ENCODE results near the gene ZMYM5.
A peak's percentile ranks its signal among the peaks of the same experiment; 100 is the strongest.
"Not testable (repeated sequence)": the region's sequence is repeated elsewhere in the genome, so short reads cannot be mapped to it uniquely, and the experiment has no call there.

The ZMYM5 gene

GRCh38 chr13:19863323-19864023 lies at the start of gene ZMYM5:
TSS of gene ZMYM5 (minus strand) at chr13:19863649. CDS start at chr13:19852180, 11,469 bp downstream.
- DNase-seq: peak; percentile 99

GRCh38 chr13:19910336-19911072 lies 47.1 kb upstream of the ZMYM5 start:
- peak; percentile 23 for DNase-seq

DNA sequence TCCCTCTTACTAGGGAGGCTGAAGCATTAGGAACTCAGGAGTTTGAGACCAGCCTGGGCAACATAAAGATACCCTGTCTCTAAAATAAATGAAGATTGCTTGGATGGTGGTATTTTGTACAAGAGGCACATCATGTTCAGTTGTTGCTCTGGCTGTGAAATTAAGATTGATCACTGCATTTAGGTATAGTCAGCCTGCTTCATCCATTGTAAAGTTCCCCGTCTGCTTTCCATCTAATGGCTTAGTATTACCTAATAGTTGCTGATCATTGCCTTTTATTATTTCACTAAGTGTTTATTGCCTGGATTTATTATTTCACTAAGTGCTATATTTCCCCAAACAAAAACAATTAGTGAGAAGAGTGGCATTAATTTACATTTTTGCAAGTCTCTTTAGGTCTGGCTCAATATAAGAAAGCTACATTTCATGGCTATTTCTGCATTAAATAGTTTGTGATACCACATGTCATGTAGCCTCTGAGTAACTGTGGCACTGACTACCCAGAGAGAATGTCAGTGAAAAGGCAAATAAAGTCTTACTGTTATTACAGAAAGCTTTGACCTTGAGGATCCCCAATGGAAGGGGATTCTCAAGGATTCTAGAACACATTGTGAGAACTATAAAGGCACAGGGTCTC lies 45.0 kb upstream of the ZMYM5 start:
- DNase-seq: no peak

- not testable (repeated sequence) for DNase-seq
Observed at GRCh38 chr13:19905487-19906195, 42.2 kb upstream of the ZMYM5 start.

DNA sequence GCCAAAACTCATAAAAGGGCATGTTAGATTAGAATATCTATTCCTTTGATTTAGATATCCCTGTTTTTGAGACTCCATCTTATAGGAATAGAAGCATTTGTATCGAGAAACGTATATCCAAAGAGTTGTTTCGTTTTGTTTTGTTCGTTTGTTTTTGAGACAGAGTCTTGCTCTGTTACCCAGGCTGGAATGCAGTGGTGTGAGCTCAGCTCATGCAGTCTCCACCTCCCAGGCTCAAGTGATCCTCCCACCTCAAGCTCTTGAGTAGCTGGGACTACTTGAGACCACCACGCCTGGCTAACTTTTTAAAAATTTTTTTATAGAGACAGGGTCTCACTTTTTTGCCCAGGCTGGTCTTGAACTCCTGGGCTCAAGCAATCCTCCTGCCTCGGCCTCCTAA lies 26.6 kb upstream of the ZMYM5 start:
- DNase-seq: no peak

GRCh38 chr13:19888799-19889198 lies 25.4 kb upstream of the ZMYM5 start:
- no peak for DNase-seq

- no peak for DNase-seq
Observed at GRCh38 chr13:19882231-19882630, 18.8 kb upstream of the ZMYM5 start.

DNA sequence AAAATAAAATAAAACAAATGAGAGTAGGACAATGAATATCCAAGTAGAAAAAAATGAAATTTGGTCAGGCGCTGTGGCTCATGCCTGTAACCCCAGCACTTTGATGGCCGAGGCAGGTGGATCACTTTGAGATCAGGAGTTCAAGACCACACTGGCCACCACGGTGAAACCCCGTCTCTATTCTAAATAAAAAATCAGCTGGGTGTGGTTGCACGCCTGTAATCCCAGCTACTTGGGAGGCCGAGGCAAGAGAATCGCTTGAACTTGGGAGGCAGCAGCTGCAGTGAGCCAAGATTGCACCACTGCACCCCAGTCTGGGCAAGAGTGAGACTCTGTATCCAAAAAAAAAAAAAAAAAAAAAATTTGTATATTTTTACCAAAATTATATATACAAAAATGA lies 18.2 kb upstream of the ZMYM5 start:
- DNase-seq: no peak

DNA sequence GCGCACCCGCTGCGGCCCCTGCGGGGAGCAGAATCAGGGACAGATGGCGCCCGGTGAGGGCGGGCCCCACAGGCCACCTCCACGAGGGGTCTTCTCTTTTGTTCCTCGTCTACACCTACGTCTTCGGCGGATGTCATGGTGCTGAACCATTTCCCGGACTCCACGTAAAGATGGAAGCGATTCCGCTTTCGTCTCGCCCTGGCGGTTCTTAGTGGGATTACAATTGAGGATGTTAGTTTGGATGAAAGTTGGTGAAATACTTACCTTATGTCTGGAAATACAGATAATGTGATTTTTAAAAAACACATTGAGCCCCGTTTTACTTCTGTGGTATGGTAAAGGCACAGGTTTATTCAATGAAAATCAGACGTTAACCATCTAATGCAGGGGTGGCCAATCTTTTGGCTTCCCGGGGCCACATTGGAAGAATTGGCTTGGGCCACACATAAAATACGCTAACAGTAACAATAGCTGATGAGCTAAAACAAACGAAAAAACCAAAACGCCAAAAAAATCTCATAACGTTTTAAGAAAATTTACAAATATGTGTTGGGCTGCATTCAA lies 1.4 kb upstream of the ZMYM5 start:
- no peak for DNase-seq

- DNase-seq: peak; percentile 60
Observed at GRCh38 chr13:19864024-19864745, 736 bp upstream of the ZMYM5 start.

DNA sequence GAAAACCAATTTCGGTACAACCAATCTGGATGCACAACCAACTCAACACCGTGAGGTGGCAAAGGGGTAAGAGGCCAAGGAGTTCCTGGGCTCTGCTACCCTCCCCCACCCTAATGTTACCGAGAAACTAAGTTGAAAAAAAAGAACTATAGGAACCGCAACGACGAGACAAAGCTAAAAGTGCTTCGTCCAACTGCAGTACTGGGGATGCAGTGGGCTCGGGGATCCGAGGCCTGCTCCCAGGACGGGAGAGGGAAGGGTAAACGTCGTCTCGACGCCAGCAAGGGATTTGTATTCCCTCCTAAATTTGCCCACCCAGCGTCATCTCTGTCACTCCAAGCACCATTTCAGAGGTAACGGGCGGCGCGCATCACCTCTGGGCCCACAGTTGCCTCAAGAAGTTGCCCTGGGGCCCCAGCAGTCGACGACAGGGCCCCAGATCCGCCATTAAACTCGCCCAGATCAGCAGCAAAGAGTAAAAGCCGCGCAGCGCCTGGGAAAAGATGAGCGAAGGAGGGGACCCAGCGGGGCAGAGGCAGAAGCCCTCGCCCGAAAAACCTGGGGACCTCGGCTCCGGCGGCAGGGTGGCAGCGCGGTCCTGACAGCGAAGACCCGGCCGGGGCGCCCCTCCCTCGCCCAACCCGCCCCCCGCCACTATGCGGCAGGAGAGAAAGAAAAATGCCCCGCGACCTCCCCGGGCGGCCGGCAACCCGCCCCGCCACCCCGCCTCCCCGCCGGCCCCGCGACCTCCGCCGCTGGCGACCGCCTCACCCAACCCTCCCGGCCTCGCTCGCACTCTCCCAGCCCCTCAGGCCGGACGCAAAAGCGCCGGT lies 752 bp downstream of the ZMYM5 start:
- DNase-seq: no peak

- DNase-seq: no peak
Observed at GRCh38 chr13:19861762-19862161, 1.7 kb downstream of the ZMYM5 start.

DNA sequence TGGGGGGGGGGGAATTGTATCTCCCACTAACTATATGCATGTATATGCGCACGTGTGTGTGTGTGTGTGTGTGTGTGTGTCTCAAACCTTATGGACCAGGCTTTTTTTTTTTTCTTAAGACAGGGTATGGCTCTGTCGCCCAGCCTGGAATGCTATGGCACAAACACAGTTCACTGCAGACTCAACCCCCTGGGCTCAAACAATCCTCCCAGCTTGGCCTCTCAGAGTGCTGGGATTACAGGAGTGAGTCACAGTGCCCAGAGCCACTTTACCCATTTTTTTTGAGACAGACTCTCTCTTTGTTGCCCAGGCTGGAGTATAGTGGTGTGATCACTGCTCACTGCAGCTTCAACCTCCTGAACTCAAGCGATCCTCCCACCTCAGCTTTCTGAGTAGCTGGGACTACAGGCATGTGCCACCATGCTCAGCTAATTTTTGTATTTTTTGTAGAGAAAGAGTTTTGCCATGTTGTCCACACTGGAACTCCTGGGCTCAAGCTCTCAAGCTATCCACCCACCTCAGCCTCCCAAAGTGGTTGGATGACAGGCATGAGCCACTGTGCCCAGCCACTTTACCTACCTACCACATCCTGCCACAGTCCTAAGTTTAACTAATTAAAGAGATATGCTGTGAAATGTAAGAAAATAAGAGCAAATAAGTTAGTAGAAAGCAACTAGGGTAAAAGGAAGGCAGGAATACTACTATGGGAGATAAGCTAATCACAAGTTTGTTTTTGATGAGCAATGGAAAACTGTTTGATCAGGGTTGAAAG lies 2.4 kb downstream of the ZMYM5 start:
- no peak for DNase-seq

DNA sequence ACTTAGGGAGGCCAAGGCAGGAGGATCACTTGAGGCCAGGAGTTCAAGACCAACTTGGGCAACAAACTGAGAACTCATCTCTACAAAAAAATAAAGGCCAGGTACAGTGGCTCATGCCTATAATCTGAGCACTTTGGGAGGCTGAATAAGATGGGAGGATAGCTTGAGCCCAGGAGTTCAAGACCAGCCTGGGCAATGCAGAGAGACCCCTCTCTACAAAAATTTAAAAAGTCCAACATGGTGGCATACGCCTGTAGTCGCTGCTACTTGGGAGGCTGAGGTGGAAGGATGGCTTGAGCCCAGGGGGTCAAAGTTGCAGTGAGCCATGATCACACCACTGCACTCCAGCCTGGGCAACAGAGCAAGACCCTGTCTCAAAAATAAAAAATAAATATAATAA lies 5.8 kb downstream of the ZMYM5 start:
- DNase-seq: not testable (repeated sequence)

DNA sequence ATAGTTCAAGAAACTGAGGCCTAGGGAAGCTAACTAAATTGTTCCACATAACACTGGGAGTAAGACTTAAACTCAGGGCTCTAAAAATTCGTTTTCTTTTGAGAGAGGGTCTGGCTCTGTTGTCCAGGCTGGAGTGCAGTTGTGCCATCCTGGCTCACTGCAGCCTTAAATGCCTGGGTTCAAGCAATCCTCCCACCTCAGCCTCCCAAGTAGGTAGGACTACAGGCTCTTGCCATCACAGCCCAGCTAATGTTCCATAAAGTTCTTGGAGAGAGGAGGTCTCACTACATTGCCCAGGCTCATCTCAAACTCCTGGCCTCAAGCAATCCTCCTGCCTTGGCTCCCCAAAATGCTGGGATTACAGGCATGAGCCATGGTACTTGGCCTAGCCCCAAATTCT lies 10.7 kb downstream of the ZMYM5 start:
- no peak for DNase-seq

- no peak for DNase-seq
Observed at GRCh38 chr13:19845758-19846157, 17.7 kb downstream of the ZMYM5 start.

- no peak for DNase-seq
Observed at GRCh38 chr13:19838865-19839275, 24.6 kb downstream of the ZMYM5 start.

DNA sequence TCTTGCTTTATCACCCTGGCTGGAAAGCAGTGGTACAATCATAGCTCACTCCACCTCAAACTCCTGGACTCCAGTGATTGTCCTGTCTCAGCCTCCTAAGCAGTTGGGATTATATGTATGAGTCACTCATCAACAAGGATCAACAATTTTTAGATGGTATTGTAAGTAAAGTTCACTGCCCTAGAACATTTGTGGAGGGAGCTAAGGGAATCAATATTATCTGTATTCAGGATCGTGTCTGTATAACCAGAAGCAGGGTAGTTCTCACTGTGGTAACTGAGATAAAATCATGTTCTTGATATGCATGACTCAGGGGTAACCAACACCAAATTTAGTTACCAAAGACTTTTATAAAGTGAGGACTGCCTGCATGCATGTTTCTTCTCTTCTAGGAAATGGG lies 27.0 kb downstream of the ZMYM5 start:
- no peak for DNase-seq

GRCh38 chr13:19834704-19835103 lies 28.7 kb downstream of the ZMYM5 start:
- no peak for DNase-seq

DNA sequence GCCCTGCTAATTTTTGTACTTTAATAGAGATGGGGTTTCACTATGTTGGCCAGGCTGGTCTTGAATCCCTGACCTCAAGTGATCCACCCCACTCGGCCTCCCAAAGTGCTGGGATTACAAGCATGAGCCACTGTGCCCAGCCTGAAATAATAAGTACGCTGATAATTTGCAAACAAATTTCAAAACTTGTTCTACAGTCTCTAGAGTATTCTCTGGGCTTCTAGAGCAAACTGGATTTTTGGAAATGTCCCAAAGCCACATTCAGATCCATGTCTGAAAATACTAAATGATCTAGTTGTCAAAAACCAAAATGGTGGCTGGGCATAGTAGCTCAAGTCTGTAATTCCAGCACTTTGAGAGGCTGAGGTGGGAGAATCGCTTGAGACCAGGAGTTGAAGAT lies 40.8 kb downstream of the ZMYM5 start:
- DNase-seq: no peak

All from 8988T (cell line).